RPMI8226 (cell line): ENCODE data around the gene ROCK1.
"Not testable (repeated sequence)": the region's sequence is repeated elsewhere in the genome, so short reads cannot be mapped to it uniquely, and the experiment has no call there.

Experiments used
- DNase-seq: peaks from one replicate; pipeline ENCODE4 v3.0.0-alpha.2; 2015

Gene ROCK1

GRCh38 chr18:21111346-21112139 is at the start of gene ROCK1:
Gene ROCK1 (minus strand): TSS chr18:21111813. CDS start chr18:21110910, 903 bp downstream.
- DNase-seq: peak; percentile 98

DNA sequence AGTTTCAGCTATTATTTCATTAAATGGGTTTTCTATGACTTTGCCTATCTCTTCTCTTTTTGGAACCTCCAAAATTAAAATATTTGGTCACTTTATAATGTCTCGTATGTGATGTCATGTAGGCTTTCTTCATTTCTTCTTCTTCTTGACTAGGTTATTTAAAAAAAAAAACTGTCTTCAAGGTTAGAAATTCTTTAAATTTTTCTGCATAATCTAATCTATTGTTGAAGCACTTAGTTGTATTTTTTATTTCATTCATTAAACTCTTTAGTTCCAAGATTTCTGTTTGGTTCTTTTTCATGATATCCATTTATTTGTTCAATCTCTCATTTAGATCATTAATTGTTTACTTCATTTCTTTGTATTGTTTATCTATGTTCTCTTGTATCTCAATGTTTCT is 43.8 kb upstream of the ROCK1 start:
- DNase-seq: no peak

- DNase-seq: no peak
Measured at GRCh38 chr18:21146016-21146415, 34.4 kb upstream of the ROCK1 start.

- no peak for DNase-seq
Measured at GRCh38 chr18:21145371-21145770, 33.8 kb upstream of the ROCK1 start.

DNA sequence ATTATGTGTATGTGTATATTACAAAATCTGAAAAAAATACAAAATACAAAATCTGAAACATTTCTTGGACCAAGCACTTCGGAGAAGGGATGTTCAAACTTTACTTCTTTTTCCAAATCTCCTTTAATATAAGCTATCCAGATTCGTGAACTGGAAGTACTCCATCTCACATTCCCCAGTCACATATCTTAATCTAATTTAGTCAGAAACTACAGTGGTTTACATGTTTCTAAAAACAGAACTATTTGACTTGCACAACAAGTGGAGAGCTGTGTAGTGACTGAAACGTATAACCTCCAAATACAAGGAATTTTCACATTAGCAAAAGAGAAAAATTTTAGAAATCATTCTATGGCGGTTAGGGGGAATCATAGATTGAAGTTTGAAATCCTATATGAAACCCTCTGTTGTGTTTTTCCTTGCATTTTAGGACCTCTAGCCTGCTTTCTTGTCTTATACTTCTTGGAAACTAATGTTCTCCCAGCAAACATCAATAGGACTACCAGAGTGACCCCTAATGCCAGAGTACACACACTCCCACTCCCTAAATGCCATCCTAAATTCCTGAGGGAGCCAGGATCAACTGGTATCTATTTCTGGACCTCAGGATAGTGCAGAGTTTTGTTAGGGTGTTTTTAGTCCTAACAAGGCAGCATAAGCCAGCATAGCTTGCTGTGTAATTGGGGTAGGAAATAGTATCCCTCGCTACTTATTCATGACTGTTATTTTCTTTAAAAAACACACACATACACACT is 30.2 kb upstream of the ROCK1 start:
- no peak for DNase-seq

GRCh38 chr18:21137719-21138488 is 26.3 kb upstream of the ROCK1 start:
- DNase-seq: not testable (repeated sequence)

- peak; percentile 12 for DNase-seq
Measured at GRCh38 chr18:21134895-21135294, 23.3 kb upstream of the ROCK1 start.

DNA sequence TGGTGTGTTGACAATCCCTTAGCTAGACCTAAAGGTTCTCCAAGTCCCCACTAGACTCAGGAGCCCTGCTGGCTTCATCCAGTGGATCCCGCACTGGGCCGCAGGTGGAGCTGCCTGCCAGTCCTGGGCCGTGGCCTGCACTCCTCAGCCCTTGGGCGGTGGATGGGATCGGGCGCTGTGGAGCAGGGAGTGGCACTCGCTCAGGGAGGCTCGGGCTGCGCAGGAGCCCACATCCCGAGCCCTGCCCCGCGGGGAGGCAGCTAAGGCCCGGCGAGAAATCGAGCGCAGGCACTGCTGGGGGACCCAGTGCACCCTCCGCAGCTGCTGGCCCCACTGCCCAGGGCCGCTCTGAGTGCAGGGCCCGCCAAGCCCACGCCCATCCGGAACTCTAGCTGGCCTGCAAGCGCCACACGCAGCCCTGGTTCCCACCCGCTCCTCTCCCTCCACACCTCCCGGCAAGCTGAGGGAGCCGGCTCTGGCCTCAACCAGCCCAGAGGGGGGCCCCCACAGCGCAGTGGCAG is 20.8 kb upstream of the ROCK1 start:
- no peak for DNase-seq

- no peak for DNase-seq
Measured at GRCh38 chr18:21131698-21132227, 20.1 kb upstream of the ROCK1 start.

DNA sequence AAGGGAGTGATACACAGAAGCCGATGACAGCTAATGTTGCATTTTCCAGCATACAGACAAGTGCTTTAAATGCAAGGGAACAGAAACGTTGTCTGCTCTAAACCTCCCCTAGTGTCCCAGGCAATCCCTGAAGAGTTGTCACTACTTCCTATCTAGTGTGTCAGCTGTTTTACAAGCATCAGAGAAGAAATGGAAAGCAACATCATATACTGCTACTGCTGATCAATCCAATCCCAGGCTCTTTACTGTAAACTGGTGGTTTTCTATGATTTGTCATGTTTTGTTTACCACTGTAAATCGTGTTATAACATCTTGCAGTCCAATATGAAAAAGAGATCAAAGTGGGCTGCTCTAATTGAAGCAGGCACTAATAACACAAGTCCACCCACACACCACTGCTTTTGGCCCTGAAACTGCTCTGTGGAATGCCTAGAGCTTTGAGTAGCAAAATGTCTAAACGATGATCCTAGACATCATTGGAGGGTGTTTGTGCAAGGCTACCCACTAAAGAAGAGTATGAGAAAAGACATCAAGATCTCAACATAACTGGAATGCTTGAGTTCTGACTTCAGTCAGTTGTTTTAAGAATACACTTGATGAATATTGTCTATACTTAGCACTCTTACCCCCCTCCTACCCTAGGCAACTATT is 18.1 kb upstream of the ROCK1 start:
- DNase-seq: no peak

GRCh38 chr18:21123290-21123926 is 11.8 kb upstream of the ROCK1 start:
- no peak for DNase-seq

DNA sequence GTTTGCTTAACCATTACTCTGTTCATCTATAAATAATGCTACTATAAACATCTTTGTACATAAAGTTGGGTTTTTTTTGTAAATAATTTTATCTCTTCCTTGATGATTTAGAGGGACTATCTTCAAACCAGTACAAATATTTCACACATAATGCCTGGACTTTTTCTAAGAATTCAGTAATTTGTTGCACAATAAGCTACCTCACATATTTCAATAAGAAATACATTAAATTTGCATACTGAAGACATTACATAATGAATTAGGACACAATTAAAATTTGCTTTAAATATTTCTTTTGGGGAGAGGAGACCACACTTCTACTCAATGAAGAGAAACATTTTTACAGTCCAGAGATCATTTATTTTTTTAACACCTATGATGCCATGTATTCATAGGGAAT is 7.2 kb upstream of the ROCK1 start:
- DNase-seq: no peak

- no peak for DNase-seq
Measured at GRCh38 chr18:21117409-21118131, 6.0 kb upstream of the ROCK1 start.

- no peak for DNase-seq
Measured at GRCh38 chr18:21115519-21116411, 4.2 kb upstream of the ROCK1 start.

DNA sequence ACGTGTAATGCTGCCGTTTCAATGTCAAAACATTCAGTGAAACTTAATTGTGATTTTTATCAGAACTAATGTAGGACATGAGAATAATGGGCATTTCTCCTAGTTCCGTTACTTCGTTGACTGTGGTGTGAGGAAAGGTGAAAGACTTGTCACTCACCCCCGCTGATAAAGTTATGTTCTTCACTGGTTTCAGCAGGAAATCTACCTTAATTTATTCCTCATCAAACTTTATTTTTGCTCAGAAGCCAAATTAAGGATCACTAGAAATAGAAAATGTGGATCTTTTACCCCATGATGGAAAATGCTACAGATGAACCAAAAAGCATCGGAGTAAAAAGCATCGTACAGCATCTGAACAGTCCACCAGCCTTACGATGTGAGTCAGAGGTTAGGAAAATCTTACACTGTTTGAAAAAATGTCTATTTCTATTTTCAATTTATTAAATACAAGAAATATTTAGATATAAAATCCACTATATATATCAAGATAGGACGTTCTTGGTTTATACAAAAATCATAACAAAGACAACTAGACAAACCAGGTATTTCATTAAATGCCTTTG is 1.0 kb upstream of the ROCK1 start:
- DNase-seq: no peak

- no peak for DNase-seq
Measured at GRCh38 chr18:21112140-21112473, 494 bp upstream of the ROCK1 start.

DNA sequence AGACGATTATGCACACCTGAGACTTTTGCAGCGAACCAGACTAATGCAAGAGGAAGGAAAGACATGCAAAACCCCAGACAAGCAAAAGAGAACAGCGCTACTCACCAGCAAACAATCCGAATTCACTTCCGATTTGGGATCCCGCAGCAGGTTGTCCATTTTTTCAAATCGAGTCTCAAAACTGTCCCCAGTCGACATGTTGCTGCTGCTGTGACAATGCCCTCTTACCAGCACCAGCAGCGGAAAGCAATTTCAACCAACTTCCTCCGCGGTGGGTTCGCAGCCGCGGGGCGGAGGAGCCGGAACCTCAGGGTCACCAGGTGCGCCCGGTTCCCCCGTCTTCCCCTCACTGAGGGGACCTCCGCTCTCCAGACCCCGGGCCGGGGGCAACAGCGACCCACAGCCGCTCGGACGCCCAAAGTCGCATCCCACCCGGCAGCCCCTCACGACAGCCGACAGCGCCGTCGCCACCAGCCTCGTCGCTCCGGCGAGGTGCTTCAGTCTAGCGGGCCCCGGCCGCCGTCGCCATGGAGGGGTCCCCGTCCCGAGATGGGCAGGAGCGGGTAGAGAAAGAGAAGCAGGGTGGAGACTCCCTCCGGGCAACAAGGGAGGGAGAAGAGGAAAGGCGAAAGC is 784 bp downstream of the ROCK1 start:
- peak; percentile 71 for DNase-seq

DNA sequence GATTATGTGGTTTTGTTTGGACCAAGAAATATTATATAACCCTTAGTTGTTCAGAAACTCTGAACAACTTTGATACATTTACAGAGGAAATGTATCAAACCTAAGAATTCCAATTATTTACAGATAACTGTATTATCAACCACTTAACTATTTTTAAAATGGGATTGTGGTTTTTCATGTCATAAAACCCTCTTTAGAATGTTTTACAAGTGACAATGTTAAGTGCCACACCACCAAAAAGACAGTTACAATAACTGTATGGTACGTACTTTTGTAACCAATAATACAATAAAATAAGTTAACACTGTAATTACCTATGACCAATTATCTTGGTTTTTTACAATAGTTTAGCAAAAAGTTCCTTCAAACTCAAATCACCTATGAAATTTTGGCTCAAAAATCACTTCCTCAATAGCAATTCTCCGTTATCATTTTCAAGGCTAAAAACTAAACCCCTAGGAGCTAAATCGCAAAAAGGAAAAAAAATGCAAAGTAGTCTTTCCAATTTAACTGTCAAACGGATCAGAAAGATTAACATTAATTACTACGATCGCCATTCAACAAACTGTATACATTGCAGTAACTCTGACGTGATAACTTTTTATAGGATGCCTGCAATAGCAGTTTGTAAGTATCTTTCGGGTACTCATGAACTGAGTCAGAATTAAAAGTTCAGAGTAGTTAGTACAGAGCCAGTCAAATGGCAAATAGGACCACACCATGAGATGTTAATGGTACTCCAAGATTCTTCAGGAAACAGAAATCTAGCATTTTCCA is 1.5 kb downstream of the ROCK1 start:
- no peak for DNase-seq

GRCh38 chr18:21105936-21106335 is 5.7 kb downstream of the ROCK1 start:
- no peak for DNase-seq
